ENCODE results near the gene GRM5. TPM values are rescaled to one million over a fixed set of nuclear protein-coding genes. Genes with fewer than 3 reads are reported as not detected.

GRM5 gene
- total RNA-seq, 4 donors from 2014 or later = under 0.01 to 1.8 (median under 0.01) TPM; not detected in 1

DNA sequence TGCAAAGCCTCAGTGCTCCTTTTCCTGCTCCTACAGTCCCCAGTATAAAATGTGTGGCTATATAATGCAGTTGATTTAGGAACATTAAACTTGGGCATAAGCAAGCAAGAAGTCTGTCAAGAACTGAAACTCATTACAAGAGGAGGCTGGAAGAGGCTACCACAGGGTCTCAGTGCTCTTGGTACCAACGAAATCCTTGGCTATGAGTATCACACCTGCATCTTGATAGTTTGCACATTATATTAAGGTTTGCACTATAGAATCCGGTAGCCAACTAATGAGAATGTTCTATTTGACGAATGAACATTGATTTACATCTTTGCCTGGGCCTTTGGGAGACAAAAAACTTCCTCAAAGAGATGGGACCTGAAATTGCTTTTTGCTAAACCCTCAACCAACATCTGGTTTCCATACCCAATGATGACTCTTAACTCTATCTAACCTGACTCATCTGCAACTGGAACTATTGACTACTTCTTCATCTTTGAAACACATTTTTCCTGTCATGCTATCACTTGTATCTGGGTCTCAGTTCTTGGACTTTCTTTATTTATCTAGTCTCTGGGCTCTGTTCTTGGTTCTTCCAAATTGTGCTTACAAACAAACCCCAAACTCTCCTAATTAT lies 521.0 kb downstream of the GRM5 start:
- Histone ChIP-seq H3K27me3 (no peaks in the 10 kb centered on the region), H3K27ac (no peak overlapping the region), H3K36me3 (no peaks in the 10 kb centered on the region), H3K4me3 (no peak overlapping the region), H3K4me1 (peaks cover 0 to 6% (median 0%) of the 10 kb centered on the region in 4 donors), H3K9me3 (no peaks in the 10 kb centered on the region)
- TF ChIP-seq POLR2A (IDR thresholded peaks at IDR 0.05) = no peak
- no peak for TF ChIP-seq EP300 (IDR thresholded peaks at IDR 0.05)
- TF ChIP-seq, protein P1, sequence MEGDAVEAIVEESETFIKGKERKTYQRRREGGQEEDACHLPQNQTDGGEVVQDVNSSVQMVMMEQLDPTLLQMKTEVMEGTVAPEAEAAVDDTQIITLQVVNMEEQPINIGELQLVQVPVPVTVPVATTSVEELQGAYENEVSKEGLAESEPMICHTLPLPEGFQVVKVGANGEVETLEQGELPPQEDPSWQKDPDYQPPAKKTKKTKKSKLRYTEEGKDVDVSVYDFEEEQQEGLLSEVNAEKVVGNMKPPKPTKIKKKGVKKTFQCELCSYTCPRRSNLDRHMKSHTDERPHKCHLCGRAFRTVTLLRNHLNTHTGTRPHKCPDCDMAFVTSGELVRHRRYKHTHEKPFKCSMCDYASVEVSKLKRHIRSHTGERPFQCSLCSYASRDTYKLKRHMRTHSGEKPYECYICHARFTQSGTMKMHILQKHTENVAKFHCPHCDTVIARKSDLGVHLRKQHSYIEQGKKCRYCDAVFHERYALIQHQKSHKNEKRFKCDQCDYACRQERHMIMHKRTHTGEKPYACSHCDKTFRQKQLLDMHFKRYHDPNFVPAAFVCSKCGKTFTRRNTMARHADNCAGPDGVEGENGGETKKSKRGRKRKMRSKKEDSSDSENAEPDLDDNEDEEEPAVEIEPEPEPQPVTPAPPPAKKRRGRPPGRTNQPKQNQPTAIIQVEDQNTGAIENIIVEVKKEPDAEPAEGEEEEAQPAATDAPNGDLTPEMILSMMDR (IDR thresholded peaks at IDR 0.05) = no peak
- no peak for DNase-seq (ENCODE audit: low spot score in 2 of 2)
- WGBS, 2 donors = 68 to 74% methylated on average over 3 of the region's 3 CpGs

DNA sequence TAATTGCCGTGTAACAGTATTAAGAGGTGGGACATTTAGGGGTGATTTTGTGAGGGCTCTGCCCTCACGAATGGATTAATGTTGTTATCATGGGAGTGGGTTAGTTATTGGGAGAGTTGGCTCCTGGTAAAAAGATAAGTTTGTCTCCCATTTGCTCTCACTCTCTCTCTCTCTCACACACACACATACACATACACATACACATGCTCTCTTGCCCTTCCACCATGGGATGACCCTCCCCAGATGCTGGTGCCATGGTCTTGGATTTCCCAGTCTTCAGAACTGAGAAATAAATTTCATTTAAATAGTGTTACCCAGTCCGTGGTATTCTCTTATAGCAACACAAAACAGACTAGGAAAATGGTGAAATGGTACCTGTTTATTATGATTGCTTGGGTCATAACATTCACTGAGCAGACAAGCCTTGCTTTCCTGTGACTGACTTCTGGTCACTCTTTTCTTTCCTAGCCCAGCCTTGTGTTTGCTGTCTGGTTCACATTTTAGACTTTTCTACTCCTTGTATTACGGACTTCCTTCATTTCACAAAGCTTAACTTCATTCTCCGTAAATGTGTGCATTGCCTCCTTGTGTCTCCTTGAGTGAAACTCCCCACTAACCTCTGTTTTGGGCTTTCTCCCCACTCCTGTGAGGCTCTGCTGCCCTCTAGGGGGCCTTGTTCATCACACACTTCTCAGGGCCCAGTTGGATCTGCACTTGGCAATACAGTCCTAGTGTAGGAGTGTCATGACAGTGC lies 521.7 kb downstream of the GRM5 start:
- peaks cover 0 to 6% (median 0%) of the 10 kb centered on the region in 4 donors for H3K4me1 ChIP-seq
- peak; percentile 63 to 89 for DNase-seq (ENCODE audit: low spot score in 2 of 2)
- TF ChIP-seq EP300 (IDR thresholded peaks at IDR 0.05) (peak in 1 of 2 donors; percentile 39), POLR2A (IDR thresholded peaks at IDR 0.05) (no peak)
- TF ChIP-seq, protein P1 (IDR thresholded peaks at IDR 0.05) = peak; percentile 85 to 94 (median 87)
- H3K27ac ChIP-seq = no peak overlapping the region
- no peaks in the 10 kb centered on the region for H3K36me3 ChIP-seq
- WGBS, 2 donors = 51 to 53% methylated on average over 5 of the region's 5 CpGs
- H3K9me3 ChIP-seq = no peaks in the 10 kb centered on the region
- no peak overlapping the region for H3K4me3 ChIP-seq
- H3K27me3 ChIP-seq = no peaks in the 10 kb centered on the region

DNA sequence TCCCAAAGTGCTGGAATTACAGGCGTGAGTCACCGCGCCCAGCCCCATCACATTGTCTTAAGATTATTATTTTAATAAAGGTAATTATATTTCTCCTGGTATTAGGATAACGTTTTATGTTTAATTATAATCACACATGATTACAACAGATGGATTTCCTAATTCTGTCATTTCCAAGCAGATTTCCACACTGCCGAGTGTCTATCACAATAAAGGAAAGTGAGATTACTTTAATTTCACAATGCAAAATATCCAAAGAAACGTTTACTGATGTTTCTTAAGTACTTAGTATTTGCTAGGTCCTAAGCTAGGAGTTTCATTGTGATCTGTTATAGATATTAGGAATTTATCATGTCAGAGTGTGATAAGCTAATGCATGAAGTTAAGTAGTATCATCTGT lies 524.8 kb downstream of the GRM5 start:
- H3K36me3 ChIP-seq = no peaks in the 10 kb centered on the region
- H3K4me3 ChIP-seq = no peak overlapping the region
- H3K27me3 ChIP-seq = no peaks in the 10 kb centered on the region
- no peak overlapping the region for H3K27ac ChIP-seq
- TF ChIP-seq POLR2A (IDR thresholded peaks at IDR 0.05) = no peak
- TF ChIP-seq, protein P1 (IDR thresholded peaks at IDR 0.05) = no peak
- no peak for TF ChIP-seq EP300 (IDR thresholded peaks at IDR 0.05)
- no peaks in the 10 kb centered on the region for H3K9me3 ChIP-seq
- WGBS, 2 donors = 87 to 92% methylated on average over 6 of the region's 6 CpGs
- peaks cover 0 to 37% (median 7%) of the 10 kb centered on the region in 4 donors for H3K4me1 ChIP-seq
- no peak for DNase-seq (ENCODE audit: low spot score in 2 of 2)

DNA sequence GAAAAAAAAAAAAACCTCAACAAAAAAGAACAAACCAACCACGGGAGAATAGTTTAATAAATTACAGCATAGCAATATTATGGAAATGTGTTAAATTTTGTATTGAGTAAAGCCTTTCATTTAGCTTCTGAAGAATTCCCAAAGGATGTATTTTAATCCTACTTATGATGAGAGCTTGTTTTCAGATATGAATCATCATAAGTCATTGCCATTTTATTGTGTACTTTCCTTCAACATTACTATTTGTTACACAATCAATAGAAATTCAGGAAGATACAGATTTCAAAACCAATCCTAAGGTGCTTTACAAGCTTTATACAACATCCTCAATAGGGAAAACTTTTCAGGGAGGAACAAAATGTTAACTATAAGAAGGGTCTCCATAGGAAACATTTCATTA lies 527.7 kb downstream of the GRM5 start:
- TF ChIP-seq POLR2A (IDR thresholded peaks at IDR 0.05) (no peak), EP300 (IDR thresholded peaks at IDR 0.05) (no peak)
- TF ChIP-seq, protein P1 (IDR thresholded peaks at IDR 0.05) = no peak
- 31 to 33% methylated on average over 1 of the region's 1 CpG for WGBS, 2 donors
- peaks cover 0 to 37% (median 8%) of the 10 kb centered on the region in 4 donors for H3K4me1 ChIP-seq
- H3K36me3 ChIP-seq = no peaks in the 10 kb centered on the region
- no peaks in the 10 kb centered on the region for H3K9me3 ChIP-seq
- no peak overlapping the region for H3K4me3 ChIP-seq
- no peaks in the 10 kb centered on the region for H3K27me3 ChIP-seq
- DNase-seq (ENCODE audit: low spot score in 2 of 2) = no peak
- peak overlapping the region in 2 of 4 donors; percentile 68 to 90 for H3K27ac ChIP-seq

DNA sequence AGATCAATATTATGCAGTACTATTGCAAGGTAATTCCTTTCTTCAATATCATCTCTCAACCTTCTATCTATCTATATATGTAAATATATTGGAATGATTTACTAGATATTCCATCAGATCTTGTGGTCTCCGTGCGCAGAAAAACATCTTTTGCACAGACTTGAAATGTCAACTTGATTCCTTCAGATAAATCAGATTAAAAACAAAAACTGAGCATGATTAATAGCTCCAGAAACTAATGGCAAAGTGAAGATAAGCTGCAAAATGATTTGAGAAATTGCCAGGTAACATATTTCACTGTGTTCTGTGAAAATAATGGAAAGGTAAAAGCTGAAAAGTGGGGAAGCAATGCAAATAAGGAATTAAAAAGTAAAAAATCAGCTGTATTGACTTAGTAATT lies 528.2 kb downstream of the GRM5 start:
- H3K9me3 ChIP-seq = no peaks in the 10 kb centered on the region
- no peaks in the 10 kb centered on the region for H3K36me3 ChIP-seq
- H3K4me3 ChIP-seq = no peak overlapping the region
- DNase-seq (ENCODE audit: low spot score in 2 of 2) = no peak
- peaks cover 0 to 37% (median 8%) of the 10 kb centered on the region in 4 donors for H3K4me1 ChIP-seq
- H3K27me3 ChIP-seq = no peaks in the 10 kb centered on the region
- 45 to 49% methylated on average over 2 of the region's 2 CpGs for WGBS, 2 donors
- H3K27ac ChIP-seq = peak overlapping the region in 2 of 4 donors; percentile 68 to 90
- no peak for TF ChIP-seq POLR2A (IDR thresholded peaks at IDR 0.05)

All from tibial nerve (tissue), 4 donors.